SU-DHL-6 (cell line): ENCODE results near the gene TSPAN31.

Experiments used
- EZH2phosphoT487 ChIP-seq: fragments of 200-600 bp; sonication (generic), shearing (Covaris generic); conservative IDR thresholded peaks from 2 replicates; pipeline ENCODE4 v1.6.1; 2018; ENCODE audit warnings: mild to moderate bottlenecking, antibody characterized with exemption, low read length, moderate library complexity, mixed read lengths
- TF ChIP-seq, protein P1 (sequence below): fragments of 200-600 bp; sonication (generic); IDR thresholded peaks from one replicate; pipeline ENCODE4 v1.5.1; 2017; ENCODE audit warnings: antibody characterized with exemption, mild to moderate bottlenecking, low read length, moderate library complexity; ENCODE audit not compliant: insufficient read depth, poor library complexity, severe bottlenecking

DNA sequence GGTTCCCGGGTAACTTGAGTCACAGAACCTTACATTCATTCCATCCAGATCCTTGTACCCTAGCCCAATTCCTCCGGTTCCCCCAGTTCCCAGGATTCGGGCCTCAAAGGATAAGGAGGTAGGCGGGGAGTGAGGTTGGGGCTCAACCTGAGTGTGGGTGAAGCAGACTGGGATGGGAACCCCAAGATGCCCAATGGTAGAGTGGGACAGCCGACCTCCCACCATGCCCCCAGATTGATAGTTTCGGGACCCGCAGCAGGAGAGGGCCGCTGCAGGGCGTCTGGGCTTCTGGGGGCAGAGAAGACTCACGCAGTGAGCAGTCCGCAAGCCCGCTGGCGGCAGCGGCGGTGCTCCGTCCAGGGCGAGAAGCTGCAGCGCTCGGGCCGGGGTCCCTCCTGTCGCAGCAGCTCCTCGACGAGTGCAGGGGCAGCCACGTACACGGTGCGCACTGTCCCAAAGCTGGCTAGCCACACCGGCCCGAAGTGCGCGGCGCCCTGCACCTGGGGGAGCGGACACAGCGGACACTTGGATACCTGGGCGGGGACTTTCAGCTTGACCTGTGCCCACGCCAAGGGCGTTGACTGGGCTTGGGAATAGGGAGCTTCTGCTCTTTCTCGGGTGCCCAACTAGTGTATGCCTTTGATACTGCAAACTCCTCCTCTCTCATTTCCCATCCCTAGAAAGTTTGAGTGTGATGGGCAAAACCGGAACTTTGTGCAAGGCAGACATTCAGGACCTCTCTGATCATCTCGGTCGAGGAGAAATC lies 21.0 kb downstream of the TSPAN31 start:
- TF ChIP-seq, protein P1, sequence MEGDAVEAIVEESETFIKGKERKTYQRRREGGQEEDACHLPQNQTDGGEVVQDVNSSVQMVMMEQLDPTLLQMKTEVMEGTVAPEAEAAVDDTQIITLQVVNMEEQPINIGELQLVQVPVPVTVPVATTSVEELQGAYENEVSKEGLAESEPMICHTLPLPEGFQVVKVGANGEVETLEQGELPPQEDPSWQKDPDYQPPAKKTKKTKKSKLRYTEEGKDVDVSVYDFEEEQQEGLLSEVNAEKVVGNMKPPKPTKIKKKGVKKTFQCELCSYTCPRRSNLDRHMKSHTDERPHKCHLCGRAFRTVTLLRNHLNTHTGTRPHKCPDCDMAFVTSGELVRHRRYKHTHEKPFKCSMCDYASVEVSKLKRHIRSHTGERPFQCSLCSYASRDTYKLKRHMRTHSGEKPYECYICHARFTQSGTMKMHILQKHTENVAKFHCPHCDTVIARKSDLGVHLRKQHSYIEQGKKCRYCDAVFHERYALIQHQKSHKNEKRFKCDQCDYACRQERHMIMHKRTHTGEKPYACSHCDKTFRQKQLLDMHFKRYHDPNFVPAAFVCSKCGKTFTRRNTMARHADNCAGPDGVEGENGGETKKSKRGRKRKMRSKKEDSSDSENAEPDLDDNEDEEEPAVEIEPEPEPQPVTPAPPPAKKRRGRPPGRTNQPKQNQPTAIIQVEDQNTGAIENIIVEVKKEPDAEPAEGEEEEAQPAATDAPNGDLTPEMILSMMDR = no peak
- TF ChIP-seq EZH2phosphoT487 = no peak
